DND-41 (cell line): Measurements from ENCODE around the gene PITX3.

Experiments
- EZH2 ChIP-seq: IDR thresholded peaks from 3 replicates; pipeline ENCODE4 v1.6.1; 2012; ENCODE audit warnings: borderline replicate concordance, low read depth, mild to moderate bottlenecking, moderate library complexity, low read length, inconsistent platforms; ENCODE audit not compliant: severe bottlenecking
- TF ChIP-seq, protein P1 (sequence below): IDR thresholded peaks from 2 replicates; pipeline ENCODE4 v1.5.1; 2012; ENCODE audit warnings: borderline replicate concordance, low read length, moderate library complexity, mild to moderate bottlenecking; ENCODE audit not compliant: poor library complexity, severe bottlenecking; ENCODE audit errors: extremely low read depth

DNA sequence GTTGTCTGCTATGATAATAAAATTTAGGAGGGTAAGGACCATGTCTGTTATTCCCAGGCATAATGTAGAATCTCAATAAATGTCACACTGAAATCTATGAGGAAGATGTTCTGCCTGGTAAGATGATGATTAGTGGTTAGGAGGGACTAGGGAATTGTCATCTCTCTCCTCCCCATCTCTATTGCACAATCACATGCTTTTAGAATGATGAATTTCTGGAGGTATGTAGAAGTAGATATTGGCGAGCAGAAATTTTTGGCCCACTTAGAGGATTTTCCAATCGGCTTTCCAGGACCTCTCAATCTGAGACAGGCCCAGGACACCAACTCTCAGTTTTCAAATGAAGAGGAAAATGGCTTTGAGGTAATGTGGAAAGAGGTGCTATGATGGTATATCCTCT lies 2.0 kb upstream of the PITX3 start:
- no peak for TF ChIP-seq EZH2
- TF ChIP-seq, protein P1, sequence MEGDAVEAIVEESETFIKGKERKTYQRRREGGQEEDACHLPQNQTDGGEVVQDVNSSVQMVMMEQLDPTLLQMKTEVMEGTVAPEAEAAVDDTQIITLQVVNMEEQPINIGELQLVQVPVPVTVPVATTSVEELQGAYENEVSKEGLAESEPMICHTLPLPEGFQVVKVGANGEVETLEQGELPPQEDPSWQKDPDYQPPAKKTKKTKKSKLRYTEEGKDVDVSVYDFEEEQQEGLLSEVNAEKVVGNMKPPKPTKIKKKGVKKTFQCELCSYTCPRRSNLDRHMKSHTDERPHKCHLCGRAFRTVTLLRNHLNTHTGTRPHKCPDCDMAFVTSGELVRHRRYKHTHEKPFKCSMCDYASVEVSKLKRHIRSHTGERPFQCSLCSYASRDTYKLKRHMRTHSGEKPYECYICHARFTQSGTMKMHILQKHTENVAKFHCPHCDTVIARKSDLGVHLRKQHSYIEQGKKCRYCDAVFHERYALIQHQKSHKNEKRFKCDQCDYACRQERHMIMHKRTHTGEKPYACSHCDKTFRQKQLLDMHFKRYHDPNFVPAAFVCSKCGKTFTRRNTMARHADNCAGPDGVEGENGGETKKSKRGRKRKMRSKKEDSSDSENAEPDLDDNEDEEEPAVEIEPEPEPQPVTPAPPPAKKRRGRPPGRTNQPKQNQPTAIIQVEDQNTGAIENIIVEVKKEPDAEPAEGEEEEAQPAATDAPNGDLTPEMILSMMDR = no peak
